Lower lobe of right lung (tissue), 2 donors: ENCODE data around the gene SFTPB. TPM values are rescaled to one million over a fixed set of nuclear protein-coding genes. Genes with fewer than 3 reads are reported as not detected.

ENCODE experiments used
- ATAC-seq, 2 donors: fragments of 200-7000 bp; cut with Tn5 transposase; one replicate each; pipeline ENCODE4 v1.9.1; 2020 to 2022; ENCODE audit warnings: mild to moderate bottlenecking in 2 of 2, moderate library complexity in 2 of 2
- DNase-seq: peaks from one replicate; pipeline ENCODE4 v3.0.0-alpha.2; 2020
- H3K27ac ChIP-seq: fragments of 200-600 bp; one replicate; pipeline ENCODE4 v1.8.0; 2022
- H3K27me3 ChIP-seq: fragments of 200-600 bp; one replicate; pipeline ENCODE4 v1.8.0; 2022; ENCODE audit warnings: low read depth
- H3K36me3 ChIP-seq: fragments of 200-600 bp; one replicate; pipeline ENCODE4 v1.8.0; 2022; ENCODE audit warnings: mild to moderate bottlenecking
- H3K4me1 ChIP-seq: fragments of 200-600 bp; one replicate; pipeline ENCODE4 v1.8.0; 2022
- H3K4me3 ChIP-seq: fragments of 200-600 bp; one replicate; pipeline ENCODE4 v1.8.0; 2022; ENCODE audit warnings: mild to moderate bottlenecking
- H3K9me3 ChIP-seq: fragments of 200-600 bp; one replicate; pipeline ENCODE4 v1.8.0; 2022
- intact Hi-C: fragments of 100-400 bp; cut with DNase I; formaldehyde crosslinking; loops from one replicate; pipeline ENCODE4 v1.11.0; 2022
- total RNA-seq: library from RNA; stranded (reverse); fragmentation: NEBNext Ultra II Directional; extraction: Animal tissue kit (Norgen Biotek cat#: 25700); gene quantifications from one replicate; pipeline ENCODE4 v1.2.1, GENCODE V29; 2021
- TF ChIP-seq, protein P1 (sequence below): fragments of 200-600 bp; IDR thresholded peaks from one replicate; pipeline ENCODE4 v1.8.0; 2022; ENCODE audit warnings: antibody characterized with exemption, mild to moderate bottlenecking
- donor health status: DM: no; HTN: yes; CAD: no; lungs with severe emphysema.

The SFTPB gene
- total RNA-seq, 1 donor from 2014 or later: 12,584 TPM

DNA sequence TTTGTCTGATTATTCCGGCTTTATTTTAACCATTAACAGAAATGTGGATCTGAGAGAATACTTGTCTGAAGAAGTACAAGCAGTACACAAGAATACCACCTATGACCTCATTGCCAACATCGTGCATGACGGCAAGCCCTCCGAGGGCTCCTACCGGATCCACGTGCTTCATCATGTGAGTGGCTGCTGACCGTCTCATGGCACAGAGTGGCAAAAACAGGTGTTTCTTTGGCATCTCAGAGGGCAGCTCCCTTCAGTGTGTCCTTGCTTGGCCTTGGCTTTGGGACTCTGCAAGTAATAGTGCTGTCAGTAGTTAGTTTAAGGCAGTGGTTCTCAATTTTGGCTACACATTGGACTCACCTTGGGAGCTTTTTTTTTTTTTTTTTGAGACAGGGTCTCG, 23.1 kb downstream of the SFTPB start:
- Histone ChIP-seq H3K27ac (no peak overlapping the region), H3K9me3 (no peaks in the 10 kb centered on the region), H3K4me1 (peaks cover 13% of the 10 kb centered on the region), H3K27me3 (no peaks in the 10 kb centered on the region), H3K4me3 (no peak overlapping the region), H3K36me3 (peaks cover 100% of the 10 kb centered on the region)
- intact Hi-C loops: no loop called here
- no peak for DNase-seq
- no peak for ATAC-seq
- TF ChIP-seq, protein P1, sequence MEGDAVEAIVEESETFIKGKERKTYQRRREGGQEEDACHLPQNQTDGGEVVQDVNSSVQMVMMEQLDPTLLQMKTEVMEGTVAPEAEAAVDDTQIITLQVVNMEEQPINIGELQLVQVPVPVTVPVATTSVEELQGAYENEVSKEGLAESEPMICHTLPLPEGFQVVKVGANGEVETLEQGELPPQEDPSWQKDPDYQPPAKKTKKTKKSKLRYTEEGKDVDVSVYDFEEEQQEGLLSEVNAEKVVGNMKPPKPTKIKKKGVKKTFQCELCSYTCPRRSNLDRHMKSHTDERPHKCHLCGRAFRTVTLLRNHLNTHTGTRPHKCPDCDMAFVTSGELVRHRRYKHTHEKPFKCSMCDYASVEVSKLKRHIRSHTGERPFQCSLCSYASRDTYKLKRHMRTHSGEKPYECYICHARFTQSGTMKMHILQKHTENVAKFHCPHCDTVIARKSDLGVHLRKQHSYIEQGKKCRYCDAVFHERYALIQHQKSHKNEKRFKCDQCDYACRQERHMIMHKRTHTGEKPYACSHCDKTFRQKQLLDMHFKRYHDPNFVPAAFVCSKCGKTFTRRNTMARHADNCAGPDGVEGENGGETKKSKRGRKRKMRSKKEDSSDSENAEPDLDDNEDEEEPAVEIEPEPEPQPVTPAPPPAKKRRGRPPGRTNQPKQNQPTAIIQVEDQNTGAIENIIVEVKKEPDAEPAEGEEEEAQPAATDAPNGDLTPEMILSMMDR: no peak

DNA sequence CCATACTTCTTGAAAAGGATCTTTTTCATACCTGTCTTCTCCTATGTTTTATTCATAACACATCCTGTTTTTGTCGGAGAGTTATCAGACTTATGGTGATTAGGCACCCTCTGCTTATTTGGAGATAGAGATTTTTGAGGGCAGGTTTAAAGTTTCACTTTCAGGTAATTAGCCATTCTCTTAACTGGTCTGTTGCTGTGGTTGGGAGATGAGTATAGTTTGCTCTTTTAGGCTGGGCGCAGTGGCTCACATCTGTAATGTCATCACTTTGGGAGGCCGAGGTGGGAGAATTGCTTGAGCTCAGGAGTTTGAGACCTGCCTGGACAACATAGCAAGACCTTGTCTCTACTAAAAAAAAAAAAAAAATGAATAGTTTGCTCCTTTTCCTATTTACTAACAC, 25.3 kb downstream of the SFTPB start:
- H3K4me3 ChIP-seq: no peak overlapping the region
- peaks cover 100% of the 10 kb centered on the region for H3K36me3 ChIP-seq
- no peaks in the 10 kb centered on the region for H3K27me3 ChIP-seq
- TF ChIP-seq, protein P1: no peak
- H3K27ac ChIP-seq: no peak overlapping the region
- no peak for DNase-seq
- H3K9me3 ChIP-seq: no peaks in the 10 kb centered on the region
- peaks cover 1% of the 10 kb centered on the region for H3K4me1 ChIP-seq
- no peak for ATAC-seq
- intact Hi-C loops: no loop called here

DNA sequence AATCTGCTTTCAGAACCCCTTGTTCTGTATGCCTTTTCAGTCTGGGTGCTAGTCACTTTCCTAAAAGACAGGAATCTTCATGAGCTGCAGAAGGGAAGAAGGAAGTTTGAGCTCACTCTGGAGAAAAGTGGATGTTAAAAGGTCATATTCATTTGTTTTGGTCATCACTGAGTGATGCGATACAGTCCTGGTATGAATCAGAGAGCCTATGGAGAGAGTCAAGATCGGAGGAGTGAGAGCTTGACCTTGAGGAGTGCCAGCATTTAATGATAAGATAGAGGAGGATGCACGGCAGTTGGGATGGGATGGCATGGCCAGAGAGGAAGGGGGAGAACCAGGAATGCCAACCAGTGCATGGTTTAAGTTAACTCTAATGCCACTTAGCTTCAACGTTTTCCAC, 32.4 kb downstream of the SFTPB start:
- TF ChIP-seq, protein P1: no peak
- Histone ChIP-seq H3K27ac (no peak overlapping the region), H3K27me3 (no peaks in the 10 kb centered on the region), H3K9me3 (no peaks in the 10 kb centered on the region), H3K4me1 (peaks cover 6% of the 10 kb centered on the region), H3K36me3 (peaks cover 98% of the 10 kb centered on the region), H3K4me3 (no peak overlapping the region)
- intact Hi-C loops: loop anchor here (10.0 kb wide), 1 partner anchor 179 kb away; no protein-coding TSS in a partner anchor
- no peak for DNase-seq
- no peak for ATAC-seq

DNA sequence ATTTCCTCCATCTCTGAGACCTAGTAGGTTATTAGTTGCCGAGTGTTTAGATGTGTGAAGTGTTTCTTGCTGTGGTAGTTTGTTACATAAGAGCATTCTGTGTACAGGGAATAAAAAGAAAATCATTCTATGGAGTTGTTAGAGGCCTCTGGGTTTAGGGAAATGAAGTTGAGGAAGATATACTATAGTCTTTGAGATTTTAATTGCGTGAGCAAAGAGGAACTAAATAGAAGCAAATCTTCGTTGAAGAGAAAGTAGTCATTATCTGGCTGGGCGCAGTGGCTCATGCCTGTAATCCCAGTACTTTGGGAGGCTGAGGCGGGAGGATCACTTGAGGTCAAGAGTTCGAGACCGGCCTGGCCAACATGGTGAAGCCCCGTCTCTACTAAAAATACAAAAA, 33.0 kb downstream of the SFTPB start:
- H3K4me1 ChIP-seq: peaks cover 6% of the 10 kb centered on the region
- H3K9me3 ChIP-seq: no peaks in the 10 kb centered on the region
- no peak overlapping the region for H3K27ac ChIP-seq
- ATAC-seq: no peak
- H3K27me3 ChIP-seq: no peaks in the 10 kb centered on the region
- TF ChIP-seq, protein P1: no peak
- no peak for DNase-seq
- H3K4me3 ChIP-seq: no peak overlapping the region
- peaks cover 98% of the 10 kb centered on the region for H3K36me3 ChIP-seq
- intact Hi-C loops: loop anchor here (10.0 kb wide), 1 partner anchor 180 kb away; no protein-coding TSS in a partner anchor

DNA sequence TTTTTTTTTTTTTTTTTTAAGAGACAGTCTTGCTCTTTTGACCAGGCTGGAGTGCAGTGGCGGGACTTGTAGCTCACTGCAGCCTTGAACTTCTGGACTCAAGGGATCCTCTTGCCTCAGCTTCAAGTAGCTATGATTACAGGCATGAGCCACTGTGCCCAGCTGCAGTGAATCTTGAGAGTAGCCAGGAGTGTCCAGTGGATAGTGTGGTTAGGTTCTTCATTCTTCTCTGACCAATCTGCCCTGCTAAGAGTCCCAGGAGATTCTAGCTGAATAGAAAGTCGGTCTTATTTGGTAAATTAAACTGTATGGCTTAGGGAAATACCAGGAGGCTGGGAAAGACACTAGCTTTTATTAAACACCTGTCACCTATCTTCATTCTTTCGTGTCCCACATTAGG, 36.7 kb downstream of the SFTPB start:
- Histone ChIP-seq H3K9me3 (no peaks in the 10 kb centered on the region), H3K27me3 (no peaks in the 10 kb centered on the region), H3K4me3 (no peak overlapping the region), H3K36me3 (peaks cover 98% of the 10 kb centered on the region), H3K27ac (no peak overlapping the region), H3K4me1 (no peaks in the 10 kb centered on the region)
- no peak for ATAC-seq
- no peak for DNase-seq
- intact Hi-C loops: loop anchor here (10.0 kb wide), 1 partner anchor 183 kb away; no protein-coding TSS in a partner anchor
- TF ChIP-seq, protein P1: no peak

DNA sequence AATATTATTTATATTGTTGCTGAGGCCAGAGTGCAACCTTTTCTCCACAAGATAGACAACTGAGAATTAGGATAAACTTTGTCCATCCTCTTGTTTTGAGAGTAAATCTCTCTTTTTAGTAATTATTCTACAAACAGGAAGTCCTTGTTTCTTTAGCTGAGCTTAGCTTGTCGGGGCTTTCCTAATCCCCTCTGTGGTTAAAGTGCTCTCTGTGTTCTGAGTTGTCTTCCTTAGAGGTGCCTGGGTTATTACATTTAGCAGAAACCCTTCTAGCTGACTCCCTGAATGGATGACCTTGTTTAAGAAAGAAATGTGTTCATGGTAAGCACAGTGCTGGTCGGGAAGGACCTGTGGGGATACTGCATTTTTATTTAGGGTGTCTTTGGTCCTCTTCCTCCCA, 39.3 kb downstream of the SFTPB start:
- Histone ChIP-seq H3K36me3 (peaks cover 100% of the 10 kb centered on the region), H3K27me3 (no peaks in the 10 kb centered on the region), H3K9me3 (no peaks in the 10 kb centered on the region), H3K4me3 (no peak overlapping the region), H3K4me1 (no peaks in the 10 kb centered on the region), H3K27ac (no peak overlapping the region)
- ATAC-seq (no peak), DNase-seq (no peak)
- TF ChIP-seq, protein P1: no peak
- intact Hi-C loops: no loop called here
